Immature natural killer cell (primary cell): Measurements from ENCODE around the gene CERCAM. TPM values are rescaled to one million over a fixed set of nuclear protein-coding genes. Genes with fewer than 3 reads are reported as not detected.
A peak's percentile ranks its signal among the peaks of the same experiment; 100 is the strongest.

ENCODE experiments used
- DNase-seq, 3 donors: peaks; one replicate each; pipeline ENCODE4 v3.0.0; 2022; ENCODE audit warnings: mixed read lengths in 1 of 3
- H3K27ac Mint-ChIP-seq, 6 donors: one replicate each; pipeline ENCODE4 v1.8.0; 2020; ENCODE audit warnings: mixed read lengths in 6 of 6, mild to moderate bottlenecking in 5 of 6, inconsistent platforms in 4 of 6, moderate library complexity in 3 of 6
- H3K27me3 Mint-ChIP-seq, 3 donors: one replicate each; pipeline ENCODE4 v1.8.0; 2020 to 2021; ENCODE audit warnings: low read depth in 3 of 3, mild to moderate bottlenecking in 3 of 3, mixed read lengths in 3 of 3, moderate library complexity in 3 of 3, inconsistent platforms in 1 of 3
- H3K36me3 Mint-ChIP-seq, 3 donors: one replicate each; pipeline ENCODE4 v1.8.0; 2020; ENCODE audit warnings: mixed read lengths in 3 of 3, inconsistent platforms in 2 of 3, mild to moderate bottlenecking in 2 of 3
- H3K4me1 Mint-ChIP-seq, 2 donors: one replicate each; pipeline ENCODE4 v1.8.0; 2020; ENCODE audit warnings: inconsistent platforms in 2 of 2, mild to moderate bottlenecking in 2 of 2, mixed read lengths in 2 of 2, moderate library complexity in 1 of 2
- H3K4me3 Mint-ChIP-seq, 5 donors: one replicate each; pipeline ENCODE4 v1.8.0; 2020; ENCODE audit warnings: mild to moderate bottlenecking in 5 of 5, mixed read lengths in 5 of 5, inconsistent platforms in 3 of 5, moderate library complexity in 3 of 5
- H3K9me3 Mint-ChIP-seq, 6 donors: one replicate each; pipeline ENCODE4 v1.8.0; 2020; ENCODE audit warnings: mild to moderate bottlenecking in 6 of 6, mixed read lengths in 6 of 6, inconsistent platforms in 4 of 6, moderate library complexity in 3 of 6
- polyA plus RNA-seq, 3 donors: library from polyadenylated mRNA; unstranded; fragments of 300-500 nt; fragmentation: Illumina TruSeq; gene quantifications; one replicate each; pipeline ENCODE4 v1.2.3, GENCODE V29; 2021

The CERCAM gene
- polyA plus RNA-seq, 3 donors from 2014 or later: 9.1 to 20.7 (median 10.2) TPM

GRCh38 chr9:128473104-128473503, 52.4 kb downstream of the CERCAM start:
- no peak for DNase-seq
- H3K9me3 Mint-ChIP-seq: no peaks in the 10 kb centered on the region
- H3K27me3 Mint-ChIP-seq: peaks cover 0 to 2% (median 2%) of the 10 kb centered on the region in 3 donors
- peaks cover 16 to 28% (median 25%) of the 10 kb centered on the region in 3 donors for H3K36me3 Mint-ChIP-seq
- H3K4me1 Mint-ChIP-seq: peaks cover 0 to 8% of the 10 kb centered on the region in 2 donors
- peak overlapping the region in 2 of 6 donors; percentile 44 to 67 for H3K27ac Mint-ChIP-seq
- no peak overlapping the region for H3K4me3 Mint-ChIP-seq

DNA sequence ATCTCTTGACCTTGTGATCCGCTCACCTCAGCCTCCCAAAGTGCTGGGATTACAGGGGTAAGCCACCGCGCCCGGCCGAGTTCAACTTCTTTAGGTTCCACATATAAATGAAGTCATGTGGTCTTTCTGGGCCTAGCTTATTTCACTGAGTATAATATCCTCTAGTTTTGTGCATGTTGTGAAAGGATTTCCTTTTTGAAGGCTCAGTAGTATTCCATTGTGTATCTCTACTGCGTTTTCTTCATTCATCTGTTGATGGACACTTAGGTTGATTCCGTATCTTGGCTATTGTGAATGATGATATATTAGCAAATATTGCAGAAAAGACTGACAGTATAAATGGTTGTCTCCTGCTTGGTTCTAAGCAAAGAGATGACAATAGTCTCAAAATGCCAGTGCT, 55.2 kb downstream of the CERCAM start:
- Mint-ChIP-seq H3K9me3 (no peaks in the 10 kb centered on the region), H3K4me1 (no peaks in the 10 kb centered on the region), H3K27ac (no peak overlapping the region), H3K4me3 (no peak overlapping the region), H3K36me3 (peaks cover 24 to 36% (median 28%) of the 10 kb centered on the region in 3 donors), H3K27me3 (peaks cover 0 to 2% (median 2%) of the 10 kb centered on the region in 3 donors)
- no peak for DNase-seq

DNA sequence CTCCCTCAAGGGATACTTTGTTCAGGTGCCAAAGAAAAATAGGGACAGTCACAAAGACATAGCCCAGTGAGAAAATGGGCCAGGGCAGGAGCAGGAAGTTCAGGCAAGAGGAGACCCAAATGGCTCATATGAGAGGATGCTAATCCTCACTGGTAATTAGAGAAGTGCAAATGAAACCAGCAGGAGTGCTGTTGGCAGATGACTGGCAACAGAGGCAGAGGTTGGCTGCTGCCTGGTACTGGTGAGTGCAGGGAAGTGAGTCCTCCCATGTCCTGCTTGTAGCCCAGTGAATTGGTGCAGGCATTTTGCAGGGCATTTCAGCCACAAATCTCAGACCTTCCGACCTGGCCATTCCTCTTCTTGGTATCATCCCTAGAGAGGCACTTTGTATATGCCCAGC, 58.6 kb downstream of the CERCAM start:
- Mint-ChIP-seq H3K27me3 (peaks cover 0 to 2% (median 0%) of the 10 kb centered on the region in 3 donors), H3K4me3 (no peak overlapping the region), H3K36me3 (peaks cover 34 to 37% (median 35%) of the 10 kb centered on the region in 3 donors), H3K9me3 (no peaks in the 10 kb centered on the region), H3K27ac (peak overlapping the region in 1 of 6 donors; percentile 52), H3K4me1 (no peaks in the 10 kb centered on the region)
- no peak for DNase-seq

GRCh38 chr9:128481561-128481960, 60.9 kb downstream of the CERCAM start:
- no peaks in the 10 kb centered on the region for H3K9me3 Mint-ChIP-seq
- no peaks in the 10 kb centered on the region for H3K4me1 Mint-ChIP-seq
- no peak overlapping the region for H3K27ac Mint-ChIP-seq
- DNase-seq: no peak
- peaks cover 0 to 2% (median 1%) of the 10 kb centered on the region in 3 donors for H3K27me3 Mint-ChIP-seq
- peaks cover 28 to 38% (median 36%) of the 10 kb centered on the region in 3 donors for H3K36me3 Mint-ChIP-seq
- H3K4me3 Mint-ChIP-seq: no peak overlapping the region

- Mint-ChIP-seq H3K4me3 (no peak overlapping the region), H3K27ac (no peak overlapping the region), H3K27me3 (peaks cover 0 to 2% (median 1%) of the 10 kb centered on the region in 3 donors), H3K4me1 (no peaks in the 10 kb centered on the region), H3K9me3 (no peaks in the 10 kb centered on the region), H3K36me3 (peaks cover 34 to 45% (median 36%) of the 10 kb centered on the region in 3 donors)
- DNase-seq: no peak
Observed at GRCh38 chr9:128482186-128482585, 61.5 kb downstream of the CERCAM start.

DNA sequence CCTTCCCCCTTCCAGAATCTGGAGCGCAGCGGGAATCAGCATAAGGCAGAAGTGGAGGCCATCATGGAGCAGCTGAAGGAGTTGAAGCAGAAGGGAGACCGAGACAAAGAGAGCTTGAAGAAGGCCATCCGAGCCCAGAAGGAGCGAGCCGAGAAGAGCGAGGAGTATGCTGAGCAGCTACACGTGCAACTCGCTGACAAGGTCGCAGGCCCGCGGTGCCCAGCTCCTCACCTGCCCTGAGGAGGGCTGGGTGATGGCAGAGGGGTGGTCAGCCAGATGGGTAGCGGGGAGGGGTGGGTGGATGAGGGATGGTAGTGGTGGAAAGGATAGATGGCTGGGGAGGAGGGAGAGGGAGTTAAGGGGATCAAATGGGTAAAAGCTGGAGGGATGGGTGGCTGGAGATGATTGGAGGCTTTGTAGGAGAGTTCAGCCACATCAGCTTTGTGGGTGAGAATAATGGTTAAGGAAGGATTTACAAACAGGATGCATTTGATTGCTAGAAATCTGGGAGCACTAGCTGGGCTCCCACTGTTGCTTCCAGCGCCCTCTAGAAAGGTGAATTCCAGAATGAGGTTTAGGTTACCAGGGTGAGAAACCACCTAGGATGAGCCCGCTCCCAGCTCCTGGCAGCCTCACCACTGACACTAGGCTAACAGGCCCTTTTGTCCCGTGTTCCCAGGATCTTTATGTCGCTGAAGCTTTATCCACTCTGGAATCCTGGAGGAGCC, 64.2 kb downstream of the CERCAM start:
- no peak for DNase-seq
- peak overlapping the region in 1 of 6 donors; percentile 56 for H3K27ac Mint-ChIP-seq
- H3K36me3 Mint-ChIP-seq: peaks cover 30 to 50% (median 40%) of the 10 kb centered on the region in 3 donors
- no peaks in the 10 kb centered on the region for H3K9me3 Mint-ChIP-seq
- H3K4me3 Mint-ChIP-seq: no peak overlapping the region
- no peaks in the 10 kb centered on the region for H3K4me1 Mint-ChIP-seq
- H3K27me3 Mint-ChIP-seq: peaks cover 0 to 2% (median 1%) of the 10 kb centered on the region in 3 donors

GRCh38 chr9:128485414-128485855, 64.8 kb downstream of the CERCAM start:
- Mint-ChIP-seq H3K36me3 (peaks cover 30 to 52% (median 41%) of the 10 kb centered on the region in 3 donors), H3K4me3 (no peak overlapping the region), H3K27ac (no peak overlapping the region), H3K27me3 (peaks cover 0 to 2% (median 1%) of the 10 kb centered on the region in 3 donors), H3K9me3 (no peaks in the 10 kb centered on the region), H3K4me1 (no peaks in the 10 kb centered on the region)
- no peak for DNase-seq

DNA sequence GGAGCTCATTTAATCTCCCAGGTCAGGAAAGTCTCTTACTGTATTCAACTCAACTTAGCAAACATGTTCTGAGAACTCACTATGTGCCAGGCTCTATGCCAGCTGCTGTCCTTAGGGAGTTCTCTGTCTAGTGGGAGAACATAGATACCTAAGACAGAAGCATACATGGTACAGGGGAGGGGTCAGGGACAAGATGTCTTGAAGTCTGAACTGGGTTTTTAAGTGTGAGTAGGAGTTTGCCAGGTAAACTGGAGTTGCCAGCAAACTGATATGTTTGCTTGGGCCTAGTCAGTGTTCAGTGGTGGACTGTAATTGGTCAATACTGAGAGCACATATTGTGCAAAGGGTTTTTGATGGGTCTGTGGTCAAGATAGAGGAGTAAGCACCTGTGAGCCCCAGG, 65.5 kb downstream of the CERCAM start:
- Mint-ChIP-seq H3K27ac (peak overlapping the region in 2 of 6 donors; percentile 11 to 14), H3K27me3 (peaks cover 0 to 2% (median 1%) of the 10 kb centered on the region in 3 donors), H3K4me1 (no peaks in the 10 kb centered on the region), H3K36me3 (peaks cover 30 to 55% (median 37%) of the 10 kb centered on the region in 3 donors), H3K4me3 (no peak overlapping the region), H3K9me3 (no peaks in the 10 kb centered on the region)
- no peak for DNase-seq

Other genes with a start within 250 kb of the CERCAM start
- 10 to 100 TPM in 1 of 3 donors, 1 to 10 TPM in 2; 4.4 to 36.4 (median 9.1) TPM for gene CIZ1, start 229.3 kb upstream of the CERCAM start, polyA plus RNA-seq
- gene DNM1, start 217.5 kb upstream of the CERCAM start, polyA plus RNA-seq: under 1 TPM in 2 of 3 donors, not detected in 1; 0.32 to 0.47 TPM
- 10 to 100 TPM in 1 of 3 donors, 1 to 10 TPM in 2; 4.3 to 11.7 (median 4.9) TPM for gene GOLGA2, start 144.8 kb upstream of the CERCAM start, polyA plus RNA-seq
- 10 to 100 TPM; 20.9 to 23.3 (median 21.5) TPM for gene SWI5, start 144.6 kb upstream of the CERCAM start, polyA plus RNA-seq
- gene TRUB2, start 98.4 kb upstream of the CERCAM start, polyA plus RNA-seq: 10 to 100 TPM; 19.9 to 32.0 (median 25.7) TPM
- gene COQ4, start 98.0 kb upstream of the CERCAM start, polyA plus RNA-seq: 10 to 100 TPM; 34.1 to 52.3 (median 44.1) TPM
- gene SLC27A4, start 80.3 kb upstream of the CERCAM start, polyA plus RNA-seq: 10 to 100 TPM in 1 of 3 donors, 1 to 10 TPM in 2; 5.9 to 12.7 (median 7.4) TPM
- gene URM1, start 49.5 kb upstream of the CERCAM start, polyA plus RNA-seq: 10 to 100 TPM; 52.6 to 70.1 (median 61.5) TPM
- 10 to 100 TPM in 2 of 3 donors, 1 to 10 TPM in 1; 5.6 to 37.2 (median 12.9) TPM for gene ODF2, start 35.1 kb downstream of the CERCAM start, polyA plus RNA-seq
- 10 to 100 TPM; 17.4 to 49.3 (median 22.8) TPM for gene GLE1, start 83.9 kb downstream of the CERCAM start, polyA plus RNA-seq
- 100 to 1,000 TPM in 1 of 3 donors, 10 to 100 TPM in 1, 1 to 10 TPM in 1; 4.8 to 112 (median 25.5) TPM for gene SPTAN1, start 131.7 kb downstream of the CERCAM start, polyA plus RNA-seq
- gene DYNC2I2, start 236.0 kb downstream of the CERCAM start, polyA plus RNA-seq: 10 to 100 TPM in 1 of 3 donors, 1 to 10 TPM in 2; 1.6 to 10.8 (median 4.7) TPM